HS-5 (cell line): ENCODE measurements around the gene TDRKH.

Experiments
- DNase-seq: peaks from one replicate; pipeline ENCODE4 v3.0.0-alpha.2; 2012; ENCODE audit warnings: low read depth

TDRKH gene, protein sequence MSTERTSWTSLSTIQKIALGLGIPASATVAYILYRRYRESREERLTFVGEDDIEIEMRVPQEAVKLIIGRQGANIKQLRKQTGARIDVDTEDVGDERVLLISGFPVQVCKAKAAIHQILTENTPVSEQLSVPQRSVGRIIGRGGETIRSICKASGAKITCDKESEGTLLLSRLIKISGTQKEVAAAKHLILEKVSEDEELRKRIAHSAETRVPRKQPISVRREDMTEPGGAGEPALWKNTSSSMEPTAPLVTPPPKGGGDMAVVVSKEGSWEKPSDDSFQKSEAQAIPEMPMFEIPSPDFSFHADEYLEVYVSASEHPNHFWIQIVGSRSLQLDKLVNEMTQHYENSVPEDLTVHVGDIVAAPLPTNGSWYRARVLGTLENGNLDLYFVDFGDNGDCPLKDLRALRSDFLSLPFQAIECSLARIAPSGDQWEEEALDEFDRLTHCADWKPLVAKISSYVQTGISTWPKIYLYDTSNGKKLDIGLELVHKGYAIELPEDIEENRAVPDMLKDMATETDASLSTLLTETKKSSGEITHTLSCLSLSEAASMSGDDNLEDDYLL

DNA sequence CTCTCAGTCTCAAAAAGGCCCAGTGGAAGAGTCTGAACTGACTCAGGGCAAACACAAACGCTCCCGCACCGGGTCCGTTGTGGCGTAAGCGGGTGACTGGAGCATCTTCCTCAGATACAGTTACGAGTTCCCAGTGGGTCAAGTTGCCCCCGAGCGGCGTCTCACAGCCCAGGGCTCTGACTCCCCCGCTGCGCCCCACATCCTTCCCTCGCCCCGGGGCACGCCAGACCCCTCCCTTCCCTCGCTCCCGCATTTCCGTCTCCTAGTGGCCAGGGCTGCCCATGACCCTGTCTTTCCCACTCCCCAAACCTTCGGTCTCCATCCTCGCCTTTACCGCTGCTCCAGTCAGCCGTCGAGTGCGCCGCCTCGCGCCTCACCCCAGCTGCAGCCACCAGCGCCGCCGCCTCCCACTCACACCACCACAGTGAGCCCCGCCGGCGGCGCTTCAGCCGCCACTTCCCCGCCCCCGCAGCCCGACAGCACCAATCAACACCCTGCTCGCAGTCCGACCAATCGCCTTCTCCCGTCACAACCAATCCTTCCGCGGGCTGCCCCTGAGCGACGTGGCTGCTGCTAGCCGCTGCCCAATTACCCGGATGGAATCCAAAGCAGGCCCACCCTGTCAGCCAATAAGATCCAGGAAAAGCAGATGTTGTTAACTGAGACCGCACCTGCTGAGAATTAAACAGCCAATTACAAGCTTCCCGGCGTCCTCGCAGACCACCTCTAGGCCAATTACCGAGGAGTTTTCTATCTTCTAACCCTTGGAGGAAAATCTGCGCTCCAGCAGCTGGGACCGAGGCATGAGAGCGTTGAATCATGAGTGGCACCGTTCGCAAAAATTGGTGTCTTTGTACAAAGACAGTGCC lies at the start of gene TDRKH:
TDRKH (minus strand) TSS at position 430 of the 869 bp plus-strand sequence. CDS start 7,478 bp downstream, outside the sequence.
- DNase-seq, result peak; percentile 97

DNA sequence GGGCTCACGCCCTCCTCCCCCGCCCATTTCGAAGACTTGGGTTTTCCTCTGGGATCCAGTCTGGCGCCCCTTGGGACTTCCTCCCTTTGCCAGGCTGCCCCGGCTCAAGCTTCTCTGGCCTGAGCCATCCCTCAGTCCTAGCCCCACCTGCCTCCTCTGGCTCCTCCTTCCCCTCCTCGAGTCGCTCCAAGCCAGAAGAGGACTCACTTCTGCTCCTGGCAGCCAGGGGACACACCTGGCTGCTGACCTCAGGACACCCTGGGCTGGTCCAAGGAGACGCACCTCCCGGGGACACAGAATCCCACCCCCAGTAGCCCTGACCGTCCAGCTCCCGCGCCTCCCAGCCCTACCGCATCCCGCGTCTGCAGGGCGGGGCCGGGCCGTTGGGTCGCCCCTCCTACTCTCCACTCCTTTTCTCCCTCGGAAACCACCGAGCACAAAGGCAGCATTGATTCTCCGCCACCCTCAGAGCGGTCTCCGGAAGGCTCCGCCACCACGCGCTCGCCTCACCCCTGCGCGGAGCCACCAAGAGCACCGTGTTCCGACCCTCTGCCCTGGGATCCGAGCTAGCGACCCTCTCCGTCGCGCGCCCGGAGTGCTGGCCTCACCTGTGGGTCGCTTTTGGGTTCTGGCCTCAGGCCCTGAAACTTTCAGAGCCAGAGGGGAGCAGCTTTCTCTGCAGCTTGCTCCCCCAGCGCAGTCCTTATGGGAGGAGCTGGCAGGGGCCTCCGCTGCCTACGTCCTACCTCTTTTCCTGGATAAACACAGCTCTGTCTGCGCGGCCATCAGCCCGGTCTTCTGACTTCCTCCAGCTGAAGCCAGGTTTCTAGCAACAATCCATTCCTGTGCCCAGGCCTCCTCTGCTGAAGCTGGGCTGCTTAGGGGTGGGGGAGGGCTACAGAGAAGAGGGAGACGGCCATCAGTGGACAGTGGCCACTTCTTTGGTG lies 49.4 kb upstream of the TDRKH start, which contains the start of gene C2CD4D:
C2CD4D (minus strand) TSS at position 364 of the 947 bp plus-strand sequence. CDS start 831 bp downstream, outside the sequence.
- no peak for DNase-seq

DNA sequence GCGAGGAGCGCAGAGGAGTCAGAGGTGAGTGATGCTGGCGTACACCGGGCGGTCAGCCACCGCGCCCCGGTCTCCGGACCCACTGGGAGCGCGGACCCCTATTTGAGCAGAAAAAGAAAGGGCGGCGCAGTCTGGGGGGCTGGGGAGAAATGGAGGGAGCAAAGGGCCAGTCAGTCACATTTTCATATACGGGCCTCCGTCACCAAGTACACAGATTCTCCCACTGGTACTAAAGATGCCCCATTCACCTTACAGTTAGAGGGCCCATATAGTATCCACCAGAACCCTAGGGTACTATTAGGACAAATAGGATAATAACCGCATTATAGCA lies 48.7 kb upstream of the TDRKH start:
- DNase-seq, result no peak

DNA sequence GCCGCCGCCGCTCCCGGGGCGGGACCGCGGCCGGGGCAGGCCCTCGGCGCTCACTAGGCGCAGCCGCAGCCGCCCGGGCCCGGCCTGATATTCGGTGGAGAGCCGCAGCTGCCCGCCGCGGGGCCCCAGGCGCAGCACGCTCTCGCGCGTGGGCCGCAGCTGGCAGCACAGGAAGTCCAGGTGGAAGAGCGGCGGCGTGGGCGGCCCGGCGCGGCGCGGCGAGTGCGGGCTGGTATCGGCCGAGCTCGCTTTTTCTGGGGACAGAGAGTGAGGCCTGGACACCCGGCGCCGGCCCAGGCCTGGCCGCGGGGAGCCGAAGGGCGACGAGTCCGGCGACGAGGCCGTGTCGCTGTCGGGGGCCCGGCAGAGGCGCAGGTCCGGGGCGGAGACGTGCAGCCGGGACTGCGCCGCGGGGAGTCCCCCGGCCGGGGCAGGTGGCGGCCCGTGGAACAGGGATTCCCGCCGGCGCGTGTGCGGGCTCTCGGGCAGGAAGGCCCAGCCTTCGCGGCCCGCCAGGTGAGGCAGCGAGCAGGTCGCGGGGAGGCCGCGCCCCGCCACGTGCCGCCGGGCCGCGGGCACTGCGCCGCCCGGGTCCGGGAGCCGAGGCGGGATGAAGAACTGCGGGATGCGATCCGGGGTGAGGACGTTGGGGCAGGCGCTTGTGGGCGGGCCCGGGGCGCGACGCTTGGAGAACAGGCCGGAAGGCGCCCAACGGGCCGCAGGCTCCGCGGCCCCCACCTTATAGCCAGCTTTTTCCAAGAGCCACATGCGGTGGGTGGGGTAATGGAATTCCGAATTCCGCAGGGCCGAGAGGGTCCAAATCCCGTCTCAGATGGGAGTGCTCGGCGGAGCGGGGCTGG lies 48.2 kb upstream of the TDRKH start:
- DNase-seq, result no peak

DNA sequence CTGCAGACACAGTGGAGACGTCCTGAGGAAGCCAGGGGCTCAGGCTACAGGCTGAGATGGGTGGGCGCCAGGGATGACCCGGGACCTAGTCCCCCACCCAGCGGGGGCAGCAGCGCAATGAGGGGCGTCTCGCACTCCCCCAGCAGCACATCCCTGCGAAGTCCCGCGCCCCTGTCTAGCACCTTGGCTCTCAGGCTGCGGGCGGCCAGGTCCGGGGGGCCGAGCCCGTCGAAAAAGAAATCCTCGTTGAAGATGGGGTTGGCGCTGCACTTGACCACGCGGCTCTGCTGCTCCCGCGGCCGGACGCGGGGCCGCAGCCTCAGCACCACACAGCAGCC lies 47.6 kb upstream of the TDRKH start:
- no peak for DNase-seq

DNA sequence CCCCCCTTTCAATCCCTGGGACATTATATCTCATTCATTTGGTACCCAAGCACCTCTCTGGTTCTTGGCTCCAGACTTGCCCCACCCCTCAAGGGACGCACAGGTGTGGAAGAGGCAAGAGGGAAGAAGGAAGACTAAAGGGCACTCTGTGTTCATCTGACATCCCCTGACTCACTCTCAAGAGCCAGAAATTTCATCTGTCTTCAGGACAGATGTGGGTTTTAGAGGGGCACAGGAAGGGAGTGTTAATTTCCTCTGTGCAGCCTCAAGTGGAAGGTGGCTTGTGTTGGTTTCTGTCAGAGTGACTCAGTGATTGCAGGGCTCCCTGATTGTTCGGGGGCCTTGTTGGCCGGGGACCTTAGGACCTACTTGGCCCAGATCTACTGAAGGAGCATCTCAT lies 46.9 kb upstream of the TDRKH start:
- no peak for DNase-seq

DNA sequence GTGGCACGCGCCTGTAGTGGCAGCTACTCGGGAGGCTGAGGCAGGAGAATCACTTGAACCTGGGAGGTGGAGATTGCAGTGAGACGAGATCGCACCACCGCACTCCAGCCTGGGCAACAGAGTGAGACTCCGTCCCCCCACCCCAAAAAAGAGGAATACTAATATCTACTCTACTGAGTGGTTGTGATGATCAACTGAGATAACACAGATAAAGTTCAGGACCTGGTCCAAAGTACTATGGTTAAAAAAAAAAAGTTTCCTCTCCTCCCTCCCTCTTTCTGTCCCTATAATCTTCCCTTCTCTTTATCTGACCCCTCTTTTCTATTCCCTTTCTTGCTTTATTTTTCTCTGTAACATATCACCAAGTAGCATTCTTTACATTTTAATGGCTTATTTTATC lies 45.3 kb upstream of the TDRKH start:
- no peak for DNase-seq

DNA sequence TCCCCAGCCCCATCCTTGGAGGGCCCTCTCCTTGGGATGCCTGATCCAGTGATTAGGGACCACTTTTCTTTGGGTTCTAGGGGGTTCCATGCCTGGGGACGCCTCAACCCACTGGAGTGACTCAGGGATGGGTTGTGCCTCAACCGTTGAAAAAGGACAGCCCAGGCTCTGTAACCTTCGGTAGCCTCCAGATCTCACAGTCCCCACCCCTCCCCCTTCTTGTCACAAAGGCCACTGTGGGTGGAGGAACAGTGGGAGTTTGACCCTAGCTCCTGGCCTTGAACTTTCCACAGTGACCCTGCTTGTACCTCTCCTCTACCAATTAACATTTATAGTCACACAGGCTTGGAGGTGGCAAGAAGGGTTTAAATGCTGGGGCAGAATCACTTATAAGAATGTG lies 43.9 kb upstream of the TDRKH start:
- DNase-seq, result no peak

DNA sequence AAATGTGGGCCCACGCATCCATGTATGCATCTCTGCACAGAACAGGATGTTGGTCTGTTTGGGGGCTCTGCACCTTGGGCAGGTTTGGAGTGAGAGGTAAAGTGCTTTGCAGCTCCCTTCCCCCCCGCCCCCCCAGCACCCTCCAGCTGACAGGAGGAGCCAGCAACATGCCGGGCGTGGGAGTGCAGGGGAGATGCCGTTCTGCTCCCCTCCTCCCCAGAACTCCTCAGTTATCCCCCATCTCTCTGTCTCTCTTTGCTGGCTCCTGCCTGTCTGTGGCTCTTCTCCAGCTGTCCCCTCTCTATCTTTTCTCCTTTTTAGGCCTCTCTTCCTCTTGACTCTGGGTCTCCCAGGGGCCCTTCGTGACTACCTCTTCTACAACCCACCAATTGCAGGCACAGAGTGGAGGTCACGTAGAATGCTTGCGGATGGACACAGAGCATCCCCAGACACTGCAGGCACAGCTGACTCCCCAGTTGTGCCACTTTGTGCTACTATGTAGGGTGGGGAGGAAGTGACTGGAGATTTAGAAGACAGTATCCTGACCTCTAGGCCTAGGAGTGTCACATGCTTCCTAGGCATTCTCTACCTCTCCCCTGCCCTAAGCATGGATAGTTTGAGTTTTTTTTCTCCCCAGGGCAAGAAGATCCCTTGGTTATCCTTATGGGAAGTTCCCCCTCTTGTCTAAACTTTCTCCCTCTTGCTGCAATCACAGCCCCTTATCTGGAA lies 43.0 kb upstream of the TDRKH start:
- no peak for DNase-seq

DNA sequence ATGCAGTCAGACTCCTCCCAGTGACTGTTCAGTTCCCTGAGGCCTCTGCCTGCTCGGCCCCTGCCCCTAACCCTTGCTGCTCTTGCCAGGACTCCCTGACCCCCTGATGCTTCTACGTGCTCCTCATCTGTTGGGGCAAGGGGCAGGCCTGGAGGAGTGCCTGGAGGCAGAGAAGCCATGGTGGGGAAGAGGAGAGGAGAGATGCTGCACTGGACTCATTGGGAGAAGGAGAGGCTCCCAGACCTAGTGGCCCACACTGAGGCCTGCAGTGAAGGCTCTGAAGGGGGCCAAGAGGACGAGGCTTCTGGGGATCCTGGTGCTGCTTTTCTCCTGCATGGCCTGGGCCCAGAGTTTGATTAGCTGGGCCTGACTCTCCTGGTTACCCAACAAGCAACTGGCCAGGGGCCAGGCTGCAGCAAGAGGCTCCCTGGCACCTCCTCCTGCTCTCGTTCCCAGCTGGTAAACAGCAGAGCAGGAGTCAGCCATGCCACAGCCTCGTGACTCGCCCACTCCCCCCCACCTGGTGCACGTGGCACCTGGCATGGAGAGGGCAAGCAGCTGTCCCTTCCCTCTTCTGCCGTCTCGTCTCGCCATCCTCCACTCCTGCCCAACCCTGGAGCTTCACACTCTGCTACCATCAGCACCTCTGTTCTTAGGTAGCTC lies 42.1 kb upstream of the TDRKH start:
- DNase-seq, result peak; percentile 23

DNA sequence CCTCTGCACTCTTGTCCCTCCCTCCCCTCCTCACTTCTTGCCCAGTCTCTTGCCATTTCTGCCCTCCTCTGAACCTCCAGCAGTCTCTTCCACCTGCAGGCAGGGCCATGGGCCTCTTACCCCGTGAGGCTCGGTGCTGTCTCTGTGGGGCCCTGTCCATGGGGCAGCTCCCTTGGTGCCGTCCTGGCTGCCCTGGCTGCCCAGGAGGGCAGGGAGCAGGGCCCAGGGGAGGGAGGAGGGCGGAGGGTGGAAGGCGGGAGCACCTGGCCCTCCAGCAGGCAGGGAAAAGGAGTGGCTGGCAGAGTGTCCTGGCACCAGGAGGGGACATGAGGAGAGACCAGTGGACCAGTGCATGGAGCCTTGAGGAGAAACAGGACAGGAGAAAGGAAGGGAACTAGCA lies 41.3 kb upstream of the TDRKH start, which contains the start of gene RORC:
RORC (minus strand) TSS at position 198 of the 400 bp plus-strand sequence; CDS start at position 160, 38 bp downstream.
- no peak for DNase-seq

DNA sequence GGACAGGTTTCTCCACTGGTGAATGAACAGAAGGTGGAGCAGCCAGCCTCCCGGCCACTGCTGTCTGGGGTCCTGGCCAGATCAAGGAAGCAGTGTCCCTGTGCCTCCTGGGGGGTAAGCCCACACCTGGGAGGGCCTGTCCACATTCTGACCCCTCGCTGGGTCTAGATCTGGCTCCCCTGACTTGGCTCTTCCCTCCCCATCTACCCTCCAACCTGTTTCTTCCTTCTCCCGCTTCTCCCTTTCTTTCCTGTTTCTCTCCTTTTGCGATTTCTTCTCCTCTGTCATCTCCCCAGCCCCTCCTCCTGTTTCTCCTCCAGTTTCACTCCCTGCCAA lies 40.9 kb upstream of the TDRKH start:
- no peak for DNase-seq

DNA sequence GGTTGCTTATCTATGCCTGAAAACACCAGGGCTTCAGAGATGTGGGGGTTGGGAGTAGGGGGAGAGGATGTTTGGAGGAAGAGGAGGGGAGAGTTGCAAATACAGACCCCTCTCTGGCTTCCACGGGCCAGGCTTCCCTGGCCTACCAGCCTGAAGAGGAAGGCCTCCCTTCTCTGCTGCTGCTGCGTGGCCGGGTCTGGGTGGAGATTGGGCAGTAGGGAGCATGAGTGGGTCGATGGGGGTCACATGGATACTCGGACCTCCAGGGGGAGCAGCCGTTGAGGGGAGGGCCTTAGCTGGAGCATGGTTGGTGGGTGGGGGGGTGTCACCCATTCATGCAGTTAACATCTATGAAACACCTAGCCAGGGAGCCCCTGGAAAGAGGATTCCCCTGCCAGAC lies 39.8 kb upstream of the TDRKH start:
- DNase-seq, result no peak

DNA sequence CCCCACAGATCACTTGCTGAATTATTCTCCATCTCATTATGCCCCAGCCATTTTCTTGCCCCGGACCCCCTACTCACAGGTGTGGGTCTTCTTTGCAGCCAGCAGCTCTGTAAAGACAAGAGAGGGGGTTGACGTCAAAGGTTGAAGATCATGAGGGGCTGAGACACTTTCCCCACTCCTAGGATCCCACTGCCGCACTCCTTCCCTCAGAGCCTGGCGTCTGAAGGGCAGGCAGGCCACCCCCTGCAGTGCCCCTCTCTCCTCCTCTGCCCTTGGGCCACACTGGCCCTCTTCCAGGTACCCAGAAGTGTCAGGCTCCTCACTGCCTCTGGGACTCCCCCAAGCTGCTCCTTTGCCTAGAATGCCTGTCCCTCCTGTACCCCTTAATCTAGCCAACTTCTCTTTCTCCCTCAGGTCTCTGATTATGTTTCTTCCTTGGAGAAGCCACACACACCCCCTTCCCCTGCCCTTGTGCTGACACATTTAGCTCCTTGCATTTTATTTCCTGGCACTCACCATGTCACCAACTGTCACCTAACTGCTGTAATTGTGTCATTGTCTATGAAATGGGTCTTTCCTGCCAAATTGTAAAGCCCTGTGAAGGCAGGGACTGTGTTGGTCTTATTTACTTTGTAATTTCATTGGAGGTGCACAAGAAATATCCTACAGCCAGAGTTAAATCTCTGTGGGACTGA lies 39.2 kb upstream of the TDRKH start:
- DNase-seq, result no peak

DNA sequence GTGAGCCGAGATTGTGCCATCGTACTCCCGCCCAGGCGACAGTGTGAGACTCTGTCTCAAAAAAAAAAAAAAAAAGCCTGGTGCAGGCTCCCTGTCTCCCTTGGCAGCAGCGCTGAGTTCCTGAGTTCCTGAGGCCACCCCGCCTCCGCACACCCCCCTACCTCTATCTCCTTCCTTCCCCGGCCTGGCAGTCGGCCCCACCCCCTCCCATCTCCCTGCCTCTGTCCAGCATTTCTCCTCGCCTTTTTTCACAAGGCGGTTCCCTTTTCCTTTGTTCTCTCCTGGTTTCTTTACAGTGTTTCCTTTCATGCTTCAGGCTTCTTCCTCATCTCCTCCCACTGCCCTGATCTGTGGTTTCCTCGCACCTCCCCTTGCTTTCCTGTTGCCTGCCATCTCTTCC lies 38.6 kb upstream of the TDRKH start:
- no peak for DNase-seq

DNA sequence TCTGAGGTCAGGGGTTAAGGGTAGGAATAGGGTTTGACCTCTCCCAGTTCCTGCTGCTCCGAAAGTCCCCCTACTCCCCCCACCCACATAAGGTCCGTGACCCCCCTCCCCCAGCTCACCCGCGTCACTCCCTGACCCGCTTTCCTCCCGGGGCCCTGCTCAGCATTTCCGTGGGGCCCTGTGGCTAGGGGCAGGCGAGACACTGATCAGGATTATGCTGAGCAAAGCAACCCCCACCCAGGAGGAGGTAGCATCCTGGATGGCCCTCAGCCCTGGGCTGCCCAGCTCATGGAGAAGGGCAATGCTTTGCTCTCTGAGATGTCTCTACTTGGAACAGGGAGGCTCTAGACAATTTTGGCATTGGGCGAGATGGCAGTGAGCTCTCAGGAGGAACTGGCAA lies 37.6 kb upstream of the TDRKH start:
- no peak for DNase-seq

DNA sequence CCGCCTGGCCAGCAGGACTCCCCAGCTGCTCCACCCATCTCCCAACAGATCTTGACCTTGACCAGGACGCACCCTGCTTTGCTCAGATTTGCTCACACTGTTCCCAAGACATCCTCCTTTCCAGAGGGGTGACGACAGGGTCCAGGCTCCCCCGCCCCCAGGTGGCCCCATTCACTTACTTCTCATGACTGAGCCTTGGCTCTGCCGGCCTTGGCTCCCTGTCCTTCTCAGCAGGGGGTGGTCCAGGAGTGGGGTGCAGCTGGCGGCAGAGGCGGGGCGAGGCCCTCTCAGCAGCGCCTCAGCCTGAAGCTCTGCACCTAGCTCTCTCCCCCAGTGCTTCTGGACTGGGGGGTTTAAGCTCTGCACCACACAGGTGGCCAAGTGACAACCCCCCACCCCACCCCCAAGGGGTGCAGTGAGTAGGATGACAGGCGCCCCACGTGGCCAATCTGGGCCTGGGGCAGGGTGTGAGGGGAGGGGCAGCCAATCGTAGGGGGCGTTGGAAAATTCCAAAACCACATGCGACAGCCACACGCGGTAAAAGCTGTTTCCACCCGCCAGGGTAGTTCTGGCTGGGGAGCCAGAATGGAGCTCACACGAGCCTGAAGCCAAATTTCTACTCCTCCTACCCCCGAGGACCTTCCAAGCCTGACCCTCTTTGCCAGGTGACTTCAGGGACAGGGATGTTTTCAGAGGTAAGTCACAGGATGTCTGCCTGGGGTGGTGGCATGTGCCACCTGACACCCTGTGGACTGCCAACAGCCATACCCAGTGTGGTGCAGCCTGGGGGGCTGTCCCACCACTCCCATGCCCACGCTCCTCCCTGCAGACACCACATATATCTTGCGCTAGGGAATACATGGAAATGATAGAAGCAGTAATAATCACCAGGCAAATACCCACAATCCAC lies 35.7 kb upstream of the TDRKH start:
- DNase-seq, result no peak

DNA sequence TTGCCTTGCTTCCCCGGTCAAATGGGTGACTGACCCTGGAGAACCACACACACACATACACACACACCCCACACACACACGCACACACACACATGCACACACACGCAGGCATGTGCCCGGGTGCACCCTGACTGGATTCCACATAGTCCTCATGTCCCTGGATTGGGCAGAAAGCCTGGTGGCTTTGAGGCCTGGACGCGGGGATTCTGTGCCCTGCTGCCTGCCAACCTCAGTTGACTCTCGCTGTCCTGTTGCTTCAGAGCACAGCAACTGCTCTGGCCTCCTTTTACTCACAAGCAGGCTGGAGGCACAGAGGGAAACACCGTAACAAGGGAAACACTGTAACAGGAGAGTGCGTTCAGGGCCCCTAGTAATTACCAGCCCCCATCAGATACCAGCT lies 34.9 kb upstream of the TDRKH start:
- no peak for DNase-seq
